NCI-H187 (cell line): ENCODE data around the gene RASAL2.
A peak's percentile ranks its signal among the peaks of the same experiment; 100 is the strongest.
"Not testable (repeated sequence)": the region's sequence is repeated elsewhere in the genome, so short reads cannot be mapped to it uniquely, and the experiment has no call there.

ENCODE experiments used
- DNase-seq, 2 experiments: peaks; one replicate each; lab custom pipeline; 2025; lab: John Stamatoyannopoulos, UW

Gene RASAL2

GRCh38 chr1:178493301-178493741 is 399.4 kb downstream of the RASAL2 start:
- no peak for DNase-seq

- DNase-seq, result no peak
Measured at GRCh38 chr1:178494569-178494971, 400.7 kb downstream of the RASAL2 start.

- DNase-seq, result no peak
Measured at GRCh38 chr1:178495158-178495557, 401.3 kb downstream of the RASAL2 start.

- no peak for DNase-seq
Measured at GRCh38 chr1:178495741-178496409, 402.0 kb downstream of the RASAL2 start.

GRCh38 chr1:178496410-178497135 is 402.7 kb downstream of the RASAL2 start, which contains the start of gene CLEC20A:
CLEC20A (minus strand) TSS chr1:178496964; CDS start chr1:178496939, 25 bp downstream.
- DNase-seq, result no peak

- DNase-seq, result no peak
Measured at GRCh38 chr1:178497903-178498478, 404.1 kb downstream of the RASAL2 start.

- no peak for DNase-seq
Measured at GRCh38 chr1:178498896-178499675, 405.2 kb downstream of the RASAL2 start.

- no peak for DNase-seq
Measured at GRCh38 chr1:178500091-178500770, 406.3 kb downstream of the RASAL2 start.

- no peak for DNase-seq
Measured at GRCh38 chr1:178500936-178501554, 407.1 kb downstream of the RASAL2 start.

- peak; percentile 82 to 84 for DNase-seq
Measured at GRCh38 chr1:178501705-178502329, 407.9 kb downstream of the RASAL2 start.

GRCh38 chr1:178502330-178502714 is 408.4 kb downstream of the RASAL2 start:
- no peak for DNase-seq

- DNase-seq, result no peak
Measured at GRCh38 chr1:178502856-178503255, 409.0 kb downstream of the RASAL2 start.

GRCh38 chr1:178503316-178503715 is 409.4 kb downstream of the RASAL2 start:
- DNase-seq, result not testable (repeated sequence)

GRCh38 chr1:178503849-178504248 is 409.9 kb downstream of the RASAL2 start:
- peak in 1 of 2 experiments; percentile 65 for DNase-seq

- DNase-seq, result no peak
Measured at GRCh38 chr1:178504286-178504685, 410.4 kb downstream of the RASAL2 start.

- DNase-seq, result no peak
Measured at GRCh38 chr1:178506177-178506576, 412.3 kb downstream of the RASAL2 start.

GRCh38 chr1:178506669-178507068 is 412.8 kb downstream of the RASAL2 start:
- DNase-seq, result no peak

GRCh38 chr1:178509414-178510007 is 415.6 kb downstream of the RASAL2 start:
- DNase-seq, result no peak

- DNase-seq, result no peak
Measured at GRCh38 chr1:178510155-178510554, 416.3 kb downstream of the RASAL2 start.

GRCh38 chr1:178512566-178513277 is 418.8 kb downstream of the RASAL2 start, which contains the start of gene TEX35:
TEX35 (plus strand) TSS chr1:178513109; CDS start chr1:178513189, 80 bp downstream.
- DNase-seq, result no peak
